K562 (cell line): Measurements from ENCODE around the gene LAG3. TPM values are rescaled to one million over a fixed set of nuclear protein-coding genes. Genes with fewer than 3 reads are reported as not detected.

ENCODE experiments used
- BRD9 ChIP-seq: fragments of 450-650 bp; IDR thresholded peaks from 2 replicates; pipeline ENCODE4 v1.6.1; 2018; ENCODE audit warnings: low read depth; ENCODE audit not compliant: partially characterized antibody
- C11orf30 ChIP-seq: fragments of 450-650 bp; IDR thresholded peaks from 2 replicates; pipeline ENCODE4 v1.6.1; 2016; ENCODE audit warnings: low read depth, mild to moderate bottlenecking
- COPS2 ChIP-seq: fragments of 450-650 bp; conservative IDR thresholded peaks from 2 replicates; pipeline ENCODE4 v1.6.1; 2016; ENCODE audit warnings: mild to moderate bottlenecking, moderate library complexity
- MXI1 ChIP-seq: IDR thresholded peaks from 2 replicates; pipeline ENCODE4 v1.6.1; 2011; ENCODE audit warnings: low read depth, mild to moderate bottlenecking, improper control_type of control experiment, low read length
- ZBED1 ChIP-seq: IDR thresholded peaks from 2 replicates; pipeline ENCODE4 v1.6.1; 2014
- ZNF592 ChIP-seq: fragments of 450-650 bp; IDR thresholded peaks from 2 replicates; pipeline ENCODE4 v1.6.1; 2017; ENCODE audit warnings: antibody characterized with exemption, mild to moderate bottlenecking
- ZNF785 ChIP-seq: fragments of 250-450 bp; sonication (Bioruptor Pico); IDR thresholded peaks from 2 replicates; pipeline ENCODE4 v1.4.0; 2020; ENCODE audit warnings: mild to moderate bottlenecking
- polyA plus RNA-seq, 8 experiments: library from polyadenylated mRNA; depleted of rRNA in 4 of 8; stranded (reverse) in 5 of 8; unstranded in 3 of 8; fragments of >200 nt; fragmentation: Nextera tagmentation in 2 of 8; fragmentation: Illumina TruSeq in 1 of 8; extraction: Ambion mirVana in 2 of 8; extraction: Trizol in 1 of 8; gene quantifications; 2 replicates each; pipeline versions ENCODE4 v1.2.1 to v1.2.3, GENCODE V29; 2011 to 2014; ENCODE audit warnings: inconsistent platforms in 1 of 8, missing spikeins in 1 of 8
- total RNA-seq, 7 experiments: library from RNA; depleted of rRNA in 6 of 7; stranded (reverse); fragments of >200 nt in 6 of 7; fragmentation: Illumina TruSeq in 2 of 7; extraction: Trizol in 2 of 7; gene quantifications; 2 replicates each; pipeline versions ENCODE4 v1.2.1 to v1.2.3, GENCODE V29; 2011 to 2021; ENCODE audit warnings: low replicate concordance in 1 of 7
- TF ChIP-seq, protein P1 (sequence below), 3 experiments: IDR thresholded peaks in 2 of 3; conservative IDR thresholded peaks in 1 of 3; 2 replicates each; pipeline ENCODE4 v1.5.1; 2011 to 2012; ENCODE audit warnings: low read length in 3 of 3, mild to moderate bottlenecking in 3 of 3, control low read depth in 2 of 3, improper control_type of control experiment in 1 of 3, inconsistent platforms in 1 of 3, low read depth in 1 of 3, mixed read lengths in 1 of 3, moderate library complexity in 1 of 3; ENCODE audit not compliant: insufficient read depth in 2 of 3

Gene LAG3
- total and polyA plus RNA-seq, 9 of the 15 experiments (the other 6 are each of a cell fraction or from before 2014, with no cell fraction given), result 0.07 to 0.66 (median 0.09) TPM; not detected in 1

GRCh38 chr12:6735448-6736191 lies 36.7 kb upstream of the LAG3 start (continued):
- TF ChIP-seq ZNF592 (peak; percentile 39; the same call in 1 of the 2 replicates), COPS2 (no peak), BRD9 (peak; percentile 30), ZBED1 (no peak), ZNF785 (CRISPR knock-in tag) (no peak), C11orf30 (peak; percentile 86), MXI1 (no peak)
- TF ChIP-seq, protein P1, sequence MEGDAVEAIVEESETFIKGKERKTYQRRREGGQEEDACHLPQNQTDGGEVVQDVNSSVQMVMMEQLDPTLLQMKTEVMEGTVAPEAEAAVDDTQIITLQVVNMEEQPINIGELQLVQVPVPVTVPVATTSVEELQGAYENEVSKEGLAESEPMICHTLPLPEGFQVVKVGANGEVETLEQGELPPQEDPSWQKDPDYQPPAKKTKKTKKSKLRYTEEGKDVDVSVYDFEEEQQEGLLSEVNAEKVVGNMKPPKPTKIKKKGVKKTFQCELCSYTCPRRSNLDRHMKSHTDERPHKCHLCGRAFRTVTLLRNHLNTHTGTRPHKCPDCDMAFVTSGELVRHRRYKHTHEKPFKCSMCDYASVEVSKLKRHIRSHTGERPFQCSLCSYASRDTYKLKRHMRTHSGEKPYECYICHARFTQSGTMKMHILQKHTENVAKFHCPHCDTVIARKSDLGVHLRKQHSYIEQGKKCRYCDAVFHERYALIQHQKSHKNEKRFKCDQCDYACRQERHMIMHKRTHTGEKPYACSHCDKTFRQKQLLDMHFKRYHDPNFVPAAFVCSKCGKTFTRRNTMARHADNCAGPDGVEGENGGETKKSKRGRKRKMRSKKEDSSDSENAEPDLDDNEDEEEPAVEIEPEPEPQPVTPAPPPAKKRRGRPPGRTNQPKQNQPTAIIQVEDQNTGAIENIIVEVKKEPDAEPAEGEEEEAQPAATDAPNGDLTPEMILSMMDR (IDR thresholded peaks at IDR 0.05 in 2 of 3, conservative IDR thresholded peaks at IDR 0.05 in 1 of 3; ENCODE audit: insufficient read depth in 2 of 3, low read depth in 1 of 3, low read length in 3 of 3), result peak; percentile 70 to 76 (median 73)
